ENCODE results near the gene HS3ST2.

- no peak for TF ChIP-seq POLR2A (IDR thresholded peaks at IDR 0.05)
- TF ChIP-seq, protein P1, sequence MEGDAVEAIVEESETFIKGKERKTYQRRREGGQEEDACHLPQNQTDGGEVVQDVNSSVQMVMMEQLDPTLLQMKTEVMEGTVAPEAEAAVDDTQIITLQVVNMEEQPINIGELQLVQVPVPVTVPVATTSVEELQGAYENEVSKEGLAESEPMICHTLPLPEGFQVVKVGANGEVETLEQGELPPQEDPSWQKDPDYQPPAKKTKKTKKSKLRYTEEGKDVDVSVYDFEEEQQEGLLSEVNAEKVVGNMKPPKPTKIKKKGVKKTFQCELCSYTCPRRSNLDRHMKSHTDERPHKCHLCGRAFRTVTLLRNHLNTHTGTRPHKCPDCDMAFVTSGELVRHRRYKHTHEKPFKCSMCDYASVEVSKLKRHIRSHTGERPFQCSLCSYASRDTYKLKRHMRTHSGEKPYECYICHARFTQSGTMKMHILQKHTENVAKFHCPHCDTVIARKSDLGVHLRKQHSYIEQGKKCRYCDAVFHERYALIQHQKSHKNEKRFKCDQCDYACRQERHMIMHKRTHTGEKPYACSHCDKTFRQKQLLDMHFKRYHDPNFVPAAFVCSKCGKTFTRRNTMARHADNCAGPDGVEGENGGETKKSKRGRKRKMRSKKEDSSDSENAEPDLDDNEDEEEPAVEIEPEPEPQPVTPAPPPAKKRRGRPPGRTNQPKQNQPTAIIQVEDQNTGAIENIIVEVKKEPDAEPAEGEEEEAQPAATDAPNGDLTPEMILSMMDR (IDR thresholded peaks at IDR 0.05): no peak
These were observed 115.0 kb downstream of the HS3ST2 start for GRCh38 chr16:22928882-22929435.
